Heart left ventricle (tissue), 13 donors: ENCODE results near the gene TPI1.

Source experiments
- POLR2A ChIP-seq, 2 donors: fragments of 450-650 bp; IDR thresholded peaks; one replicate each; pipeline ENCODE4 v1.6.1; 2017; ENCODE audit warnings: antibody characterized with exemption in 2 of 2, mild to moderate bottlenecking in 2 of 2, moderate library complexity in 2 of 2
- TF ChIP-seq, protein P1 (sequence below), 12 donors: fragments of 200-600 bp; sonication (generic) in 4 of 12; IDR thresholded peaks; one replicate each; pipeline versions ENCODE4 v1.5.0 to v1.8.0; 2018 to 2022; ENCODE audit warnings: antibody characterized with exemption in 12 of 12, mild to moderate bottlenecking in 5 of 12
- donor health status: ischemic (EF 13 %, LVEDD 7.1; RV severe dilation, severe dysfunction).
- donor health status: DM: no; HTN: yes; CAD: no.
- donor health status: DM: no; HTN: no; CAD: no.
- donor health status: ischemic (EF 25% LVEDD 6.9; RV normal size, moderate dysfunction).
- donor health status: ischemic (EF 25% LVEDD 5.7; RV mildly dilated, moderate dysfunction).
- donor health status: ischemic (EF 35%, LVEDD 5.7; RV mildly dilated, moderate dysfunction).
- donor health status: nonischemic (EF 11% LVEDD 7.7; RV severe dilation, severe dysfunction).
- donor health status: DM: yes; HTN: yes; CAD: no.
- donor health status: PGD.
- donor health status: ischemic (EF 29% LVEDD 5.4; RV normal size, mild dysfunction).
- donor health status: nonischemic (EF 23%, LVEDD 6.1; RV moderate dilation, normal function).

- TF ChIP-seq, protein P1, sequence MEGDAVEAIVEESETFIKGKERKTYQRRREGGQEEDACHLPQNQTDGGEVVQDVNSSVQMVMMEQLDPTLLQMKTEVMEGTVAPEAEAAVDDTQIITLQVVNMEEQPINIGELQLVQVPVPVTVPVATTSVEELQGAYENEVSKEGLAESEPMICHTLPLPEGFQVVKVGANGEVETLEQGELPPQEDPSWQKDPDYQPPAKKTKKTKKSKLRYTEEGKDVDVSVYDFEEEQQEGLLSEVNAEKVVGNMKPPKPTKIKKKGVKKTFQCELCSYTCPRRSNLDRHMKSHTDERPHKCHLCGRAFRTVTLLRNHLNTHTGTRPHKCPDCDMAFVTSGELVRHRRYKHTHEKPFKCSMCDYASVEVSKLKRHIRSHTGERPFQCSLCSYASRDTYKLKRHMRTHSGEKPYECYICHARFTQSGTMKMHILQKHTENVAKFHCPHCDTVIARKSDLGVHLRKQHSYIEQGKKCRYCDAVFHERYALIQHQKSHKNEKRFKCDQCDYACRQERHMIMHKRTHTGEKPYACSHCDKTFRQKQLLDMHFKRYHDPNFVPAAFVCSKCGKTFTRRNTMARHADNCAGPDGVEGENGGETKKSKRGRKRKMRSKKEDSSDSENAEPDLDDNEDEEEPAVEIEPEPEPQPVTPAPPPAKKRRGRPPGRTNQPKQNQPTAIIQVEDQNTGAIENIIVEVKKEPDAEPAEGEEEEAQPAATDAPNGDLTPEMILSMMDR (IDR thresholded peaks at IDR 0.05): no peak
- TF ChIP-seq POLR2A (IDR thresholded peaks at IDR 0.05): no peak
Observed at GRCh38 chr12:6837370-6838060, 29.8 kb upstream of the TPI1 start.
